HG02885 (cell line): ENCODE results near the gene CATSPER1.

Source experiments
- ATAC-seq: cut with Tn5 transposase; IDR thresholded peaks from one replicate; pipeline ENCODE4 v1.9.1; 2021; ENCODE audit warnings: mild to moderate bottlenecking; ENCODE audit not compliant: unreplicated experiment, poor library complexity

The CATSPER1 gene

GRCh38 chr11:66006134-66006890 is 20.0 kb downstream of the CATSPER1 start:
- ATAC-seq = no peak

GRCh38 chr11:66004186-66004585 is 22.1 kb downstream of the CATSPER1 start:
- ATAC-seq = no peak

DNA sequence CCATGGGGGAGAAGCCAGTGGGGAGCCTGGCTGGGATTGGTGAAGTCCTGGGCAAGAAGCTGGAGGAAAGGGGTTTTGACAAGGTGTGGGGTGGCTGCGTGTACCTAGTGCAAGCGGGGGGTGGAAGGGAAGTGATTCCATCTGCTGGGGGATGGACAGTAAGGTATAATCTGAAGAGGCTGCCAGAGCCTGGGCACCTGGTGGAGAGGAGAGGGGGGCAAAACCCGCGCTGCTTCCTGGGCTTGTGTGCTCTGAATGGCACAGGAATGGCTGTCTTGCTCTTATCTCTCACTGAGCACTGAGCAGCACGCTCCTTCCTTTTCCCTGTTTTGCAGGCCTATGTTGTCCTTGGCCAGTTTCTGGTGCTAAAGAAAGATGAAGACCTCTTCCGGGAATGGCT is 23.0 kb downstream of the CATSPER1 start:
- no peak for ATAC-seq

DNA sequence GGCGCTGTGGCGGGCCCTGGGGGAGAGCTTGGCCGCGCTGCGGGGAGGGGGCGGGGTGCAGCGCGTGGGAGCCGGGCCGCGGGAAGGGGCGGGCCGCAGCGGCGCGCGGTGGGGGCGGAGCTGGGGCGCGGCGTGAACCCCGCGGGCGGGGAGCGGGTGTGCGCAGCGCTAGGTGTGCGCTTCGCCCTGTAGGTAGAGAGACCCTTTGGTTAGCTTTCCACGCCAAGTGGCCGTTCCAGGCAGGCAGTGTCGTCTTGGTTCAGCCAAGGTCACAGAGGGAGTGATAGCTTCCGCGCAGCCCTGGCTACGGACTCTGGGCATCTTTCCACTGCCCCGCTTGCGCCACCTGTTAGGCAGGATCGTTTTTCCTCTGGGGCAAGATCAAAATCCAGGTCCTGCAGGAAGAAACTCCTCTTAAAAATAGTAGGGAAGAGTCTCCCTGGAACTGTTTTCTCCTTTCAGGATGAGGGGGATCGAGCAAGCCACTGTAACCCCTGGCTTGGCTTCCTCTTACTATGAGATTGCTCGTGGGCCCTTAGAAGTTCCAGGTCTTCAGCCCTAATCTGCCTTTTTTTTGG is 23.5 kb downstream of the CATSPER1 start:
- ATAC-seq = peak; percentile 68

DNA sequence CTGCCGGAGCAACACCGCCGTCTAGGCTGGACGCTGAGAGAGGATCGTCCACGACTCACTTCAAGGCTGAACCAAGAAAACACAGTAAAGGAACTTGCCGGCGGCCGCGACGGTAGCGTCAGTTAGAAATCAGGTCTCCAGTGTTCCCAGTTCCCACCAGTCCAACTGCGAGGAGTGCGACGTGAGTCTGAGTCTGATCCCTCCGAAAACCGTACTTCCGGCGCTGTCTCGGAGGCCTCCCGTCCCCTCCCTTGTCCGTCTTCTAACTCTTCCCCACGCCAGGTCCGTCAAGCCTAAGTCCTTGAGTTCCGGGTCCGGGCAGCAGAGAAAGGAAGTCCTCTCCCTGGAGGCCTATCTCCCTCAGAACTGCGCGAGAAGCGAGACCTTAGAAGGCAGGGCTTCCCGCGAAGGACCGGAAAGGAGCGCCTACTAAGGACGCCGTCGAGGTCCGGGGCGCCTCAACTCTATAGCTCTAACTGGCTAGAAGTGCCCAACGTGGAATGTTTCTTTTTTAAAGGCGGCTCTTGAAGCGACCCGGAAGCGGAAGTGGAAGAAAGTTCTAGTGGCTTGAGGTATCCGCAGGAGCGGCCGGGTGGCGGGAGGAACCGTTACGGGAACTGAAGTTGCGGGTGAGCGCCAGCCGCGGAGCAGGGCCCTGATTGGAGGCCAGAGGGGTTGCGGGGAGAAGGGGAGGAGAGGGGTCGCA is 24.2 kb downstream of the CATSPER1 start, which contains the start of the genes BANF1 and EIF1AD:
BANF1 (plus strand) TSS at position 562 of the 706 bp plus-strand sequence. CDS start 748 bp downstream, outside the sequence.
EIF1AD (minus strand) TSS at position 216 of the 706 bp plus-strand sequence. CDS start 1,768 bp downstream, outside the sequence.
- ATAC-seq = peak; percentile 78

DNA sequence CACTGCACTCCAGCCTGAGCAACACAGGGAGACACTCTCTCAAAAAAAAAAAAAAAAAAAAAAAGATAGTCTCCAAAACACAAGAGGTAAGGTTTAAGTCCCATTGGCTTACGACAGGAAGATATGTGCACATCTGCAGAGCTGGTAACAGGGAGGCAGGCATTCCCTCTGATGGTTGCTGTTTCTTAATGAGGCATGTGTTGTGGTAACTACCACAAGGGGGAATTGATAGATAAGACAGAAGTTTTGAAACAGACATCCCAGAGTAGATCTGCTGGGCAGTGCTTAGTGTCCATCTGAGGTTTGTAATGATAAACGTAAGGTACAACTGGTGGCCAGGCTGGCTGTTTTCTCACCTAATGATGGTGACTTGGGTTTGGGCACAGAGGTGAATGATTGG is 29.0 kb downstream of the CATSPER1 start:
- no peak for ATAC-seq

DNA sequence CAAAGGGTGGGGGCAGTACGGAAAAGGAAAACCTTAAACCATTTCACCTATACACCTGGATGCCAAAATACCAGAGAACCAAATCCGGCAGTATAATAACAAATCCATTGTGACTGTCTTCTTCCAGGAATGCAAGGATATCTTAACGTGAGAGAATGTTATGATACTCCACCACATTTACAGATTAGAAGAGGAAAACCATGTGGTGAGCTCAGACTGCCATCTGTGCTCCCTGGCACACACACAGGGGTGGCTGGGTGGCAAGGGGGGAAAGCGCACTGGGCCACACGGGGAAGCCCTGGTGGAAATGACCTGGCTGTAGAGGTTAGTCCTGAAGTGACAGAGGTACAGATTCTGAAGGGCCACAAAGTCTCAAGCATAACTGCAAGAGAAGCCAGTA is 34.2 kb downstream of the CATSPER1 start:
- no peak for ATAC-seq

GRCh38 chr11:65988791-65989592 is 37.3 kb downstream of the CATSPER1 start:
- ATAC-seq = peak; percentile 88

DNA sequence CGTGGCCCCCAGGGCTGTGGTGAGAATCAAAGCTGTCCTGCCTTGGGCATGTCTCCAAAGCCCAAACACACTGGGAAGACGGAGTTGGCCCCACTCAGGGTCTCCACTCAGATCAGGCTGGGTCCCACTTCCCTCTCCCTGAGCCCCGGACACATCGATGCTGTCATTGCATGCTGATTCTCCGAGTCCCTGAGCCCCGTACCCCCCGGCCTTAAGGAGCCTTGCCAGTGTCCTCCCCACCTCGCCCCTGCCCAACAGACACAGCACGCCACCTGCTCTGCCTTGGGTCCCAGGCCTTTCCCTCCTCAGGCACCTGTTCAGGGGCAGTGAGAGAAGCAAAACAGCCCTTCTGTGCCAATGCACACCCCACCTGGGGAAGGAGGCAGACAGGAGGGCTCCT is 38.9 kb downstream of the CATSPER1 start:
- no peak for ATAC-seq

DNA sequence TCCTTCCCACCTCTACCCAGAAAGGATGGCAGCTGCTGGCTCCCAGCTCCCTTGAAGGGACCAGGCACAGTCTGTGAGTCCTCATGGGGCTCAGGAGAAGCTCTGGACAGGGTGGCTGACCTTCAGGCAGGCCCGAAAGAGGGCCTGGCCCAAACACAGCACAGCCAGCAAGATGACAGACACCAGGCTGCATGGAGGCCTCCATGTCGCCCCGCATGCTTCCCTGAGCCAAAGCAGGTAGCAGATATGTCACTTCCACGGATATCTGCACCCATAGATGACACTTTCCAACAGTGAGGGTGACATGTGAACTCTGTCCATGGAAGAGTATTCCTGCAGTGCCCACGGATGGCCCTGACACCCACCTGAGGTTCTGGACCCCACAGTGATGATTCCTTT is 42.7 kb downstream of the CATSPER1 start:
- no peak for ATAC-seq

DNA sequence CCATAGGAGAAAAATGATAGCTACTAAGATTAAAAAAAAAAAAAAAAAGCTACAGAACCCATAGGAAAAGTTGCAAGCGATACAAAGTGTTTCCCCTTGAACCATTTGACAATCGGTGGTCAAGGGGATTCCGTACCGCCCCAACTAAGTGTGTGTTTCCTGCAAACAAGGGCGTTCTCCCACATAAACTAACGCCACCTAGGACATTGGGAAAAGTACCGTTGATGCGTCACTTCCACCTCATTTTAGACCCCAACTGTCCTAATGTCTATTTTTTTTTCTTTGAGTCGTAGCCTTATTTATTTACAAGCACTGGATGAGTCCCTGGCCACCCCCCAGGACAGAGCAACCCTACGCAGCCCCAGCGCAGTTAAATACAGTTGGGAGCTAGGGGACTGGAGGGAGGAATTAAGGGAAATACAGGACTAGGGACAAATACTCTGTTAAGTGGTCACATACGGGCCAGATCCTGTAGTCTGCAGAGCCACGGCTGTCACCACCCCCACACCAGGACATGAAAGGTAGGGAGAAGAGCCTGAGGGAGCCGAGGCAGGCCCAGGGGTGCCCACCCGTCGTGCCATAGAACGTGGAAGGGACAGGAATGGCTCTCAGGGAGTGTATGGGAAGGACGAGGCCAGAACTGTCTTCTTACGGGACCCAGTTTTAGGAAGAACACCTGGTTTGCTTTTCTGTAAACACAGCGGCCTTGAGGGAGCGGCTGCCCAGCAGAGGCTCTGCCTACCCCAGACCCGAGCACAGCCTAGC is 43.3 kb downstream of the CATSPER1 start:
- no peak for ATAC-seq

DNA sequence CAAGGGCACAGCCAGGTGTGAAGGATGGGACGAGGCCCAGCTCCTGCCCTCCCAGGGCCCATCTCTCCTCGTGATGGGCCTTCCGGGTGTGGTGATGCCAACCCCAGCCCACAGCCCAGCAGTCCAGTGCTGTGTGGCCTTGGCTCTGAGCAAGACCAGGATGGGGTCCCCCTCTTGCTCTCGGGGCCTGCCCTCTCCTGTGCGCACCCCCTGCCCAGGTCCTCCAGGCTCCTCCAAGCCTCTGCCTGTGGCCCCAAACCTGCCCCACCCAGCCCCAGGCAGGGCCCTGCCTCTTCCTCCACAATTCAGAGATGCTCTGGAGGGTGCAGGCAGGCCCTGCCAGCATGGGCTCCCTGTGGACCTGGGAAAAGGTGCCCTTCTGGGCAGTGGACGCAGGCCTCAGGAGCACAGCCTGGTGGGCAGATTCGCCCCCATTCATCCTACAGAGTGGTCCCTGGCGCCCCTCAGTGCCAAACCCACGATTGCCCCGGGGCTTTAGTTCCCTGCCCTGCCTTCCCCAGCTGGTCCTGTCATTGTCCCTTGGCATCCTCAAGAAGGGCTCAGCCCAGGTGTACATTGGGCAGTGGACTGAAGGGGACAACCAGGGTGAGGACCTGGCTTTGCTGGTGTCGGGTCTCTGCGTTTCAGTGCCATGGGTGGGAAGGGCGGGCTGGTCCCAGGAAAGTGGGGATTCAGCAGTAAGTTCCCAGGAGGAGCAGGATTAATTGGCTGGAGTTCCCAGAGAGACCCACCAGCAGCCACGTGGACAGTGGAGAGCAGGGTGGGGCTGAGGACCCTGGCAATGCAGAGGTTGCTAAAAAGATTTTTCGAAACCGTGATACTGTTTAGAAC is 44.1 kb downstream of the CATSPER1 start:
- ATAC-seq = no peak

DNA sequence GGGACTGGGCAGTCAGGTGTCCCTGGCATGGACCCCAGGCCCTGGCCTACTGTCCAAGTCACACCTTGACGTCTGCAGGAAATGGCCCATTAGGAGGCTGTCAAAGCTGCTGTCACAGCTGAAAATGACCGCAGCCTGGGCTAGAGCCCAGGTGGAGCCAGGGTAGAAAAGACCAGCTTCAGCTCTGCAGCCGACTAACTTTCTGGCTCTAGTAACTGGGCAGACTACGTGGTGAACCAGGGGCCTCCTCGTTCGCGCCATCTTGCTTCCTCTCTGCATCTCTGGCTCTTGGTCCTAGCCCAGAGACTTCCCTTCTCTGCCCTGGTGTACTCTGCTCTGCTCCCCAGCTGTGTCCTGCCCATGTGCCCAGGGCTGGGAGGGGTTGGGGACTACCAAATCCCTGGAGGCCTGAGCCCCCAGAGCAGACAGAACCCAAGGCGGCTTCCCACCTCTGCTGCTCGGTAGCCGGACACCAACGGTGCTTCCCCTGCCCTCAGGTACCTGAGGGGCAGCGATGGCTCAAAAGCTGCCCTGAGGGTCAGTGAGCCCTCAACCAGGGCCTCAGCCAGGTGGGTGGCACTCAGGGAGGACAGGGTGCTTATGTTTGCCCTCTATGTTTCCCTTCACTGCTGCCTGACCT is 45.1 kb downstream of the CATSPER1 start:
- no peak for ATAC-seq

GRCh38 chr11:65979261-65979759 is 47.0 kb downstream of the CATSPER1 start:
- no peak for ATAC-seq

GRCh38 chr11:65978391-65979238 is 47.7 kb downstream of the CATSPER1 start:
- ATAC-seq = no peak

GRCh38 chr11:65977621-65978390 is 48.5 kb downstream of the CATSPER1 start:
- ATAC-seq = no peak
